HG02852 (cell line): ENCODE results near the gene FAM47E.
"Not testable (repeated sequence)": the region's sequence is repeated elsewhere in the genome, so short reads cannot be mapped to it uniquely, and the experiment has no call there.

Experiments
- ATAC-seq: cut with Tn5 transposase; IDR thresholded peaks from one replicate; pipeline ENCODE4 v1.9.1; 2021; ENCODE audit warnings: mild to moderate bottlenecking, moderate library complexity; ENCODE audit not compliant: unreplicated experiment

The FAM47E gene

GRCh38 chr4:76266627-76267026 is 15.1 kb downstream of the FAM47E start:
- ATAC-seq = no peak

GRCh38 chr4:76267811-76268210 is 16.3 kb downstream of the FAM47E start:
- ATAC-seq = no peak

GRCh38 chr4:76270244-76271175 is 19.0 kb downstream of the FAM47E start:
- ATAC-seq = no peak

GRCh38 chr4:76271248-76271647 is 19.7 kb downstream of the FAM47E start:
- ATAC-seq = no peak

- no peak for ATAC-seq
Observed at GRCh38 chr4:76272073-76272472, 20.6 kb downstream of the FAM47E start.

- ATAC-seq = no peak
Observed at GRCh38 chr4:76272582-76272981, 21.1 kb downstream of the FAM47E start.

- ATAC-seq = no peak
Observed at GRCh38 chr4:76272999-76273398, 21.5 kb downstream of the FAM47E start.

GRCh38 chr4:76275486-76276124 is 24.1 kb downstream of the FAM47E start:
- ATAC-seq = no peak

- no peak for ATAC-seq
Observed at GRCh38 chr4:76276813-76277212, 25.3 kb downstream of the FAM47E start.

- no peak for ATAC-seq
Observed at GRCh38 chr4:76277667-76278066, 26.1 kb downstream of the FAM47E start.

GRCh38 chr4:76278583-76278982 is 27.1 kb downstream of the FAM47E start:
- ATAC-seq = no peak

GRCh38 chr4:76279462-76279861 is 27.9 kb downstream of the FAM47E start:
- no peak for ATAC-seq

- no peak for ATAC-seq
Observed at GRCh38 chr4:76280488-76281441, 29.2 kb downstream of the FAM47E start.

- not testable (repeated sequence) for ATAC-seq
Observed at GRCh38 chr4:76281594-76281993, 30.1 kb downstream of the FAM47E start.

- no peak for ATAC-seq
Observed at GRCh38 chr4:76282941-76283689, 31.6 kb downstream of the FAM47E start.

GRCh38 chr4:76283900-76284299 is 32.4 kb downstream of the FAM47E start:
- no peak for ATAC-seq

- not testable (repeated sequence) for ATAC-seq
Observed at GRCh38 chr4:76287811-76288210, 36.3 kb downstream of the FAM47E start.

GRCh38 chr4:76292730-76293129 is 41.2 kb downstream of the FAM47E start:
- no peak for ATAC-seq

GRCh38 chr4:76293772-76294171 is 42.3 kb downstream of the FAM47E start:
- ATAC-seq = no peak

GRCh38 chr4:76296286-76296820 is 44.8 kb downstream of the FAM47E start:
- ATAC-seq = no peak
